GM12878 (cell line): Measurements from ENCODE around the gene ADNP2. TPM values are rescaled to one million over a fixed set of nuclear protein-coding genes. Genes with fewer than 3 reads are reported as not detected.

Experiments used
- BHLHE40 ChIP-seq, 2 experiments: fragments of 450-650 bp in 1 of 2; IDR thresholded peaks; 2 replicates each; pipeline ENCODE4 v1.6.1; 2011 to 2017; ENCODE audit warnings: low read depth in 2 of 2, borderline replicate concordance in 1 of 2, improper control_type of control experiment in 1 of 2, low read length in 1 of 2, mild to moderate bottlenecking in 1 of 2
- CEBPZ ChIP-seq: fragments of 150-350 bp; IDR thresholded peaks from 2 replicates; pipeline ENCODE4 v1.6.1; 2016; ENCODE audit warnings: low read depth, low read length
- CTCF ChIP-seq, 3 experiments: IDR thresholded peaks in 2 of 3; conservative IDR thresholded peaks in 1 of 3; 2 replicates each; pipeline ENCODE4 v1.5.1; 2011; ENCODE audit warnings: low read depth in 3 of 3, low read length in 3 of 3, mild to moderate bottlenecking in 3 of 3, control low read depth in 2 of 3, moderate library complexity in 2 of 3, inconsistent platforms in 1 of 3, mixed read lengths in 1 of 3; ENCODE audit not compliant: control insufficient read depth in 2 of 3, insufficient read depth in 1 of 3; ENCODE audit errors: extremely low read depth in 1 of 3
- EZH2 ChIP-seq: IDR thresholded peaks from 2 replicates; pipeline ENCODE4 v1.6.1; 2012; ENCODE audit warnings: low read depth, mild to moderate bottlenecking, control low read depth, inconsistent platforms, low read length, borderline replicate concordance; ENCODE audit not compliant: control insufficient read depth
- KDM1A ChIP-seq: fragments of 200-600 bp; sonication (generic); IDR thresholded peaks from 2 replicates; pipeline ENCODE4 v1.6.1; 2016; ENCODE audit warnings: borderline replicate concordance
- MTA3 ChIP-seq: IDR thresholded peaks from 2 replicates; pipeline ENCODE4 v1.6.1; 2012; ENCODE audit warnings: low read length, inconsistent platforms, borderline replicate concordance
- POLR2AphosphoS5 ChIP-seq: IDR thresholded peaks from 2 replicates; pipeline ENCODE4 v1.6.1; 2011; ENCODE audit warnings: mild to moderate bottlenecking, low read length, inconsistent platforms
- PRDM15 ChIP-seq: fragments of 450-650 bp; formaldehyde crosslinking; IDR thresholded peaks from 2 replicates; pipeline ENCODE4 v1.4.0; 2020; ENCODE audit warnings: mild to moderate bottlenecking, moderate library complexity
- RFX5 ChIP-seq: IDR thresholded peaks from 2 replicates; pipeline ENCODE4 v1.6.1; 2011; ENCODE audit warnings: low read depth, low read length, improper control_type of control experiment
- SIN3A ChIP-seq: IDR thresholded peaks from 2 replicates; pipeline ENCODE4 v1.6.1; 2012; ENCODE audit warnings: low read depth, low read length, improper control_type of control experiment
- TARDBP ChIP-seq: IDR thresholded peaks from 2 replicates; pipeline ENCODE4 v1.6.1; 2016; ENCODE audit warnings: borderline replicate concordance
- YY1 ChIP-seq: IDR thresholded peaks from 2 replicates; pipeline ENCODE4 v1.6.1; 2011; ENCODE audit warnings: low read depth, mild to moderate bottlenecking, low read length
- ZBED1 ChIP-seq: IDR thresholded peaks from 2 replicates; pipeline ENCODE4 v1.6.1; 2016; ENCODE audit warnings: borderline replicate concordance
- ZNF24 ChIP-seq: fragments of 450-650 bp; IDR thresholded peaks from 2 replicates; pipeline ENCODE4 v1.6.1; 2017; ENCODE audit warnings: antibody characterized with exemption, mild to moderate bottlenecking
- ZNF592 ChIP-seq: fragments of 450-650 bp; IDR thresholded peaks from 2 replicates; pipeline ENCODE4 v1.6.1; 2017; ENCODE audit warnings: mild to moderate bottlenecking, moderate library complexity
- polyA plus RNA-seq, 11 experiments: library from polyadenylated mRNA; depleted of rRNA in 4 of 11; unstranded in 6 of 11; stranded (reverse) in 5 of 11; fragments of >200 nt; fragmentation: Nextera tagmentation in 4 of 11; fragmentation: Illumina TruSeq in 1 of 11; extraction: Ambion mirVana in 4 of 11; extraction: Trizol in 1 of 11; gene quantifications; 1 replicate in 1 of 11; 2 replicates in 10 of 11; pipeline versions ENCODE4 v1.2.1 to v1.2.3, GENCODE V29; 2011 to 2016; ENCODE audit warnings: inconsistent platforms in 2 of 11, missing spikeins in 2 of 11, low read depth in 1 of 11
- total RNA-seq, 4 experiments: library from RNA; depleted of rRNA in 3 of 4; stranded (reverse); fragments of >200 nt in 3 of 4; fragmentation: Illumina TruSeq in 1 of 4; extraction: Trizol in 1 of 4; gene quantifications; 2 replicates each; pipeline versions ENCODE4 v1.2.1 to v1.2.3, GENCODE V29; 2013 to 2021

ADNP2 gene
- total and polyA plus RNA-seq, 10 of the 15 experiments (the other 5 are each of a cell fraction or from before 2014, with no cell fraction given): 3.7 to 25.1 (median 13.0) TPM

GRCh38 chr18:80108739-80109675 lies at the start of gene ADNP2 (continued):
- TF ChIP-seq CEBPZ: no peak
- TF ChIP-seq YY1: peak; percentile 95
- no peak for TF ChIP-seq SIN3A
- TF ChIP-seq MTA3: no peak
- TF ChIP-seq POLR2AphosphoS5: peak; percentile 79; the same call in 1 of the 2 replicates
- TF ChIP-seq RFX5: peak; percentile 52; the same call in 1 of the 2 replicates
- TF ChIP-seq EZH2: no peak
- TF ChIP-seq ZBED1: no peak
- TF ChIP-seq ZNF24: no peak
- no peak for TF ChIP-seq TARDBP
- TF ChIP-seq BHLHE40 (IDR thresholded peaks at IDR 0.05; ENCODE audit: borderline replicate concordance in 1 of 2, low read depth in 2 of 2, low read length in 1 of 2): peak; percentile 50 to 81; a peak in 2 of 4 replicates
- TF ChIP-seq PRDM15 (CRISPR knock-in tag): no peak
- no peak for TF ChIP-seq ZNF592
- TF ChIP-seq CTCF (IDR thresholded peaks at IDR 0.05 in 2 of 3, conservative IDR thresholded peaks at IDR 0.05 in 1 of 3; ENCODE audit: control insufficient read depth in 2 of 3, extremely low read depth in 1 of 3, insufficient read depth in 1 of 3, low read depth in 3 of 3, low read length in 3 of 3): no peak
- no peak for TF ChIP-seq KDM1A
